ENCODE measurements around the gene RANBP3. TPM values are rescaled to one million over a fixed set of nuclear protein-coding genes. Genes with fewer than 3 reads are reported as not detected.
"Not testable (repeated sequence)": the region's sequence is repeated elsewhere in the genome, so short reads cannot be mapped to it uniquely, and the experiment has no call there.

RANBP3 gene
- 10 to 100 TPM; 61.7 to 66.0 (median 65.9) TPM for polyA plus RNA-seq (ENCODE audit: insufficient read length in 3 of 3)
- long read RNA-seq, donor 1: 0 reads
- long read RNA-seq, donor 2, partial matches to known transcripts: 11 of 12 reads
- long read RNA-seq, donor 2, other reads (novel, unspliced or antisense): 0 of 12 reads
- long read RNA-seq, donor 3, partial matches to known transcripts: 0 of 7 reads
- long read RNA-seq, donor 3, other reads (novel, unspliced or antisense): 0 of 7 reads
- long read RNA-seq, donor 4, partial matches to known transcripts: 9 of 14 reads
- long read RNA-seq, donor 4, other reads (novel, unspliced or antisense): 0 of 14 reads
- long read RNA-seq, donor 5: 0 reads
- long read RNA-seq, donor 6, partial matches to known transcripts: 10 of 14 reads
- long read RNA-seq, donor 6, other reads (novel, unspliced or antisense): 0 of 14 reads
- long read RNA-seq, donor 7, partial matches to known transcripts: 12 of 17 reads
- long read RNA-seq, donor 7, other reads (novel, unspliced or antisense): 0 of 17 reads
- long read RNA-seq, donor 8: 0 reads
- long read RNA-seq, donor 9, partial matches to known transcripts: 0 of 7 reads
- long read RNA-seq, donor 9, other reads (novel, unspliced or antisense): 0 of 7 reads
- long read RNA-seq, donor 10, partial matches to known transcripts: 5 of 10 reads
- long read RNA-seq, donor 10, other reads (novel, unspliced or antisense): 0 of 10 reads
- long read RNA-seq, donor 11, partial matches to known transcripts: 5 of 9 reads
- long read RNA-seq, donor 11, other reads (novel, unspliced or antisense): 0 of 9 reads
- long read RNA-seq, donor 12, partial matches to known transcripts: 0 of 1 reads
- long read RNA-seq, donor 12, other reads (novel, unspliced or antisense): 0 of 1 reads
- long read RNA-seq, donor 13: 0 reads
- long read RNA-seq, donor 14, partial matches to known transcripts: 6 of 8 reads
- long read RNA-seq, donor 14, other reads (novel, unspliced or antisense): 0 of 8 reads
- long read RNA-seq, donor 15, partial matches to known transcripts: 0 of 2 reads
- long read RNA-seq, donor 15, other reads (novel, unspliced or antisense): 0 of 2 reads
- long read RNA-seq, donor 16, transcript RANBP3-201 (16 exons, 1,762 nt): major isoform, 5 of 17 reads
- long read RNA-seq, donor 16, partial matches to known transcripts: 7 of 17 reads
- long read RNA-seq, donor 16, other reads (novel, unspliced or antisense): 0 of 17 reads

- peak; percentile 96 to 100 (median 99) for DNase-seq (ENCODE audit: extremely low read depth in 1 of 11, low read depth in 9 of 11, low spot score in 4 of 11)
Observed at GRCh38 chr19:5977785-5978605, at the start of gene RANBP3. Gene RANBP3, minus strand, starts transcription at chr19:5978140. Its CDS starts 58 bp downstream, at chr19:5978082.

- DNase-seq (ENCODE audit: extremely low read depth in 1 of 11, low read depth in 9 of 11, low spot score in 4 of 11): no peak
Observed at GRCh38 chr19:6026390-6027227, 48.7 kb upstream of the RANBP3 start.

- not testable (repeated sequence) for DNase-seq (ENCODE audit: extremely low read depth in 1 of 11, low read depth in 9 of 11, low spot score in 4 of 11)
Observed at GRCh38 chr19:6024756-6025155, 46.8 kb upstream of the RANBP3 start.

GRCh38 chr19:6023936-6024335 lies 46.0 kb upstream of the RANBP3 start:
- no peak for DNase-seq (ENCODE audit: extremely low read depth in 1 of 11, low read depth in 9 of 11, low spot score in 4 of 11)

- DNase-seq (ENCODE audit: extremely low read depth in 1 of 11, low read depth in 9 of 11, low spot score in 4 of 11): no peak
Observed at GRCh38 chr19:6023085-6023682, 45.2 kb upstream of the RANBP3 start.

GRCh38 chr19:6022570-6023064 lies 44.7 kb upstream of the RANBP3 start:
- no peak for DNase-seq (ENCODE audit: extremely low read depth in 1 of 11, low read depth in 9 of 11, low spot score in 4 of 11)

GRCh38 chr19:6021878-6022569 lies 44.1 kb upstream of the RANBP3 start:
- DNase-seq (ENCODE audit: extremely low read depth in 1 of 11, low read depth in 9 of 11, low spot score in 4 of 11): peak; percentile 61 to 85 (median 80)

GRCh38 chr19:6020972-6021805 lies 43.2 kb upstream of the RANBP3 start:
- DNase-seq (ENCODE audit: extremely low read depth in 1 of 11, low read depth in 9 of 11, low spot score in 4 of 11): no peak

GRCh38 chr19:6020166-6020882 lies 42.4 kb upstream of the RANBP3 start:
- no peak for DNase-seq (ENCODE audit: extremely low read depth in 1 of 11, low read depth in 9 of 11, low spot score in 4 of 11)

GRCh38 chr19:6018786-6019185 lies 40.8 kb upstream of the RANBP3 start:
- DNase-seq (ENCODE audit: extremely low read depth in 1 of 11, low read depth in 9 of 11, low spot score in 4 of 11): no peak

GRCh38 chr19:6017576-6017975 lies 39.6 kb upstream of the RANBP3 start:
- DNase-seq (ENCODE audit: extremely low read depth in 1 of 11, low read depth in 9 of 11, low spot score in 4 of 11): no peak

- no peak for DNase-seq (ENCODE audit: extremely low read depth in 1 of 11, low read depth in 9 of 11, low spot score in 4 of 11)
Observed at GRCh38 chr19:6015841-6016545, 38.1 kb upstream of the RANBP3 start.

- DNase-seq (ENCODE audit: extremely low read depth in 1 of 11, low read depth in 9 of 11, low spot score in 4 of 11): no peak
Observed at GRCh38 chr19:6014551-6015135, 36.7 kb upstream of the RANBP3 start.
